Measurements from ENCODE around the gene PLD2. TPM values are rescaled to one million over a fixed set of nuclear protein-coding genes. Genes with fewer than 3 reads are reported as not detected.

PLD2 gene
- 28.7 TPM for polyA plus RNA-seq (ENCODE audit: insufficient read length)

GRCh38 chr17:4806777-4807604, at the start of gene PLD2:
TSS of gene PLD2 (plus strand) at chr17:4807152. CDS start at chr17:4807773, 621 bp downstream.
- peak; percentile 90 for DNase-seq

- no peak for DNase-seq
Measured at GRCh38 chr17:4759776-4760236, 47.1 kb upstream of the PLD2 start.

GRCh38 chr17:4764595-4764994, 42.4 kb upstream of the PLD2 start:
- DNase-seq: no peak

GRCh38 chr17:4766201-4766600, 40.8 kb upstream of the PLD2 start:
- no peak for DNase-seq

GRCh38 chr17:4766723-4767122, 40.2 kb upstream of the PLD2 start:
- no peak for DNase-seq

GRCh38 chr17:4768298-4768697, 38.7 kb upstream of the PLD2 start:
- no peak for DNase-seq

GRCh38 chr17:4769628-4770027, 37.3 kb upstream of the PLD2 start:
- no peak for DNase-seq

GRCh38 chr17:4771519-4772234, 35.3 kb upstream of the PLD2 start, which contains the start of gene TM4SF5:
TSS of gene TM4SF5 (plus strand) at chr17:4771886. CDS start at chr17:4771923, 37 bp downstream.
- DNase-seq: no peak

GRCh38 chr17:4772235-4772613, 34.7 kb upstream of the PLD2 start:
- no peak for DNase-seq

- no peak for DNase-seq
Measured at GRCh38 chr17:4777969-4778760, 28.8 kb upstream of the PLD2 start.

- no peak for DNase-seq
Measured at GRCh38 chr17:4780325-4780955, 26.5 kb upstream of the PLD2 start.

GRCh38 chr17:4782652-4783051, 24.3 kb upstream of the PLD2 start:
- DNase-seq: no peak

- DNase-seq: no peak
Measured at GRCh38 chr17:4785311-4786105, 21.4 kb upstream of the PLD2 start.

- no peak for DNase-seq
Measured at GRCh38 chr17:4786106-4786511, 20.8 kb upstream of the PLD2 start, which contains the start of gene VMO1. TSS of gene VMO1 (minus strand) at chr17:4786364. CDS start at chr17:4786352, 12 bp downstream.

- no peak for DNase-seq
Measured at GRCh38 chr17:4786516-4786915, 20.4 kb upstream of the PLD2 start.

GRCh38 chr17:4788159-4788806, 18.7 kb upstream of the PLD2 start:
- DNase-seq: no peak

GRCh38 chr17:4788807-4789700, 17.9 kb upstream of the PLD2 start, which contains the start of gene GLTPD2:
TSS of gene GLTPD2 (plus strand) at chr17:4788964. CDS start at chr17:4789012, 48 bp downstream.
- no peak for DNase-seq

- no peak for DNase-seq
Measured at GRCh38 chr17:4789701-4789950, 17.3 kb upstream of the PLD2 start.

GRCh38 chr17:4789951-4790704, 16.8 kb upstream of the PLD2 start:
- peak; percentile 92 for DNase-seq

Measured in hindlimb muscle (tissue), 1 donor.